RWPE1 (cell line): ENCODE results near the gene HLA-DPA1.

Source experiments
- CTCF ChIA-PET: fragments of 350-600 bp; sonication (Branson Sonifier 250); formaldehyde crosslinking; extraction: SDS; loops from one replicate; lab custom pipeline; 2021; lab: Yijun Ruan, JAX
- POLR2A ChIA-PET: fragments of 400-600 bp; formaldehyde crosslinking; extraction: SDS; loops from one replicate; lab custom pipeline; 2020; ENCODE audit warnings: antibody characterized with exemption; ENCODE audit not compliant: low non-redundant PET; lab: Yijun Ruan, JAX
- DNase-seq: peaks from one replicate; pipeline ENCODE4 v3.0.0; 2012; ENCODE audit warnings: low spot score
- H3K27ac ChIP-seq: fragments of 450-650 bp; 2 replicates; pipeline ENCODE4 v1.5.1; 2017
- CTCF ChIP-seq: fragments of 450-650 bp; conservative IDR thresholded peaks from 2 replicates; pipeline ENCODE4 v1.5.1; 2017; ENCODE audit warnings: low read depth, mild to moderate bottlenecking

HLA-DPA1 gene

GRCh38 chr6:33036535-33036934, 36.9 kb downstream of the HLA-DPA1 start:
- ChIA-PET POLR2A (no interaction called here), CTCF (interaction anchor here (0.5 kb wide), 1 partner anchor 136 kb away, joined by 4 read pairs; no protein-coding TSS in a partner anchor)
- no peak for DNase-seq
- no peak overlapping the region for H3K27ac ChIP-seq
- no peak for TF ChIP-seq CTCF

GRCh38 chr6:33034554-33034953, 38.9 kb downstream of the HLA-DPA1 start:
- ChIA-PET CTCF (no interaction called here), POLR2A (no interaction called here)
- H3K27ac ChIP-seq = no peak overlapping the region
- TF ChIP-seq CTCF = no peak
- DNase-seq = no peak

- DNase-seq = no peak
- no peak overlapping the region for H3K27ac ChIP-seq
- TF ChIP-seq CTCF = no peak
- CTCF ChIA-PET = no interaction called here
- POLR2A ChIA-PET = no interaction called here
These were observed 43.2 kb downstream of the HLA-DPA1 start for GRCh38 chr6:33030245-33030644.

GRCh38 chr6:33029328-33030184, 43.9 kb downstream of the HLA-DPA1 start:
- no peak overlapping the region for H3K27ac ChIP-seq
- TF ChIP-seq CTCF = no peak
- ChIA-PET CTCF (interaction anchor here (0.7 kb wide), 1 partner anchor 1579 kb away, joined by 4 read pairs; no protein-coding TSS in a partner anchor), POLR2A (no interaction called here)
- DNase-seq = no peak

- CTCF ChIA-PET = no interaction called here
- POLR2A ChIA-PET = no interaction called here
- no peak overlapping the region for H3K27ac ChIP-seq
- DNase-seq = no peak
- no peak for TF ChIP-seq CTCF
These were observed 45.1 kb downstream of the HLA-DPA1 start for GRCh38 chr6:33028220-33028849.

- ChIA-PET POLR2A (no interaction called here), CTCF (no interaction called here)
- DNase-seq = no peak
- no peak for TF ChIP-seq CTCF
- H3K27ac ChIP-seq = no peak overlapping the region
These were observed 48.9 kb downstream of the HLA-DPA1 start for GRCh38 chr6:33024521-33024920.
